ENCODE data around the gene CPZ.

The CPZ gene

GRCh38 chr4:8593264-8594096, 915 bp downstream of the CPZ start:
- DNase-seq (ENCODE audit: low read depth in 1 of 2, low spot score in 1 of 2): no peak

- no peak for DNase-seq (ENCODE audit: low read depth in 1 of 2, low spot score in 1 of 2)
These were observed 1.8 kb downstream of the CPZ start for GRCh38 chr4:8594097-8595038.

- DNase-seq (ENCODE audit: low read depth in 1 of 2, low spot score in 1 of 2): no peak
These were observed 2.9 kb downstream of the CPZ start for GRCh38 chr4:8595237-8596087.

- no peak for DNase-seq (ENCODE audit: low read depth in 1 of 2, low spot score in 1 of 2)
These were observed 4.3 kb downstream of the CPZ start for GRCh38 chr4:8596891-8597290.

- no peak for DNase-seq (ENCODE audit: low read depth in 1 of 2, low spot score in 1 of 2)
These were observed 4.8 kb downstream of the CPZ start for GRCh38 chr4:8597319-8597718.

GRCh38 chr4:8597791-8598190, 5.2 kb downstream of the CPZ start:
- DNase-seq (ENCODE audit: low read depth in 1 of 2, low spot score in 1 of 2): no peak

GRCh38 chr4:8598391-8599090, 6.0 kb downstream of the CPZ start:
- DNase-seq (ENCODE audit: low read depth in 1 of 2, low spot score in 1 of 2): no peak

- no peak for DNase-seq (ENCODE audit: low read depth in 1 of 2, low spot score in 1 of 2)
These were observed 6.5 kb downstream of the CPZ start for GRCh38 chr4:8599091-8599460.

- DNase-seq (ENCODE audit: low read depth in 1 of 2, low spot score in 1 of 2): no peak
These were observed 7.1 kb downstream of the CPZ start for GRCh38 chr4:8599657-8600056.

GRCh38 chr4:8600266-8600665, 7.7 kb downstream of the CPZ start:
- no peak for DNase-seq (ENCODE audit: low read depth in 1 of 2, low spot score in 1 of 2)

GRCh38 chr4:8600686-8601085, 8.1 kb downstream of the CPZ start:
- DNase-seq (ENCODE audit: low read depth in 1 of 2, low spot score in 1 of 2): no peak

GRCh38 chr4:8601086-8601485, 8.5 kb downstream of the CPZ start:
- DNase-seq (ENCODE audit: low read depth in 1 of 2, low spot score in 1 of 2): no peak

- no peak for DNase-seq (ENCODE audit: low read depth in 1 of 2, low spot score in 1 of 2)
These were observed 9.0 kb downstream of the CPZ start for GRCh38 chr4:8601556-8601955.

GRCh38 chr4:8602686-8603430, 10.3 kb downstream of the CPZ start:
- no peak for DNase-seq (ENCODE audit: low read depth in 1 of 2, low spot score in 1 of 2)

GRCh38 chr4:8603931-8604330, 11.4 kb downstream of the CPZ start:
- DNase-seq (ENCODE audit: low read depth in 1 of 2, low spot score in 1 of 2): no peak

GRCh38 chr4:8605289-8605688, 12.7 kb downstream of the CPZ start:
- no peak for DNase-seq (ENCODE audit: low read depth in 1 of 2, low spot score in 1 of 2)

- no peak for DNase-seq (ENCODE audit: low read depth in 1 of 2, low spot score in 1 of 2)
These were observed 13.9 kb downstream of the CPZ start for GRCh38 chr4:8606476-8606875.

- no peak for DNase-seq (ENCODE audit: low read depth in 1 of 2, low spot score in 1 of 2)
These were observed 14.4 kb downstream of the CPZ start for GRCh38 chr4:8606966-8607365.

GRCh38 chr4:8607603-8608481, 15.3 kb downstream of the CPZ start:
- DNase-seq (ENCODE audit: low read depth in 1 of 2, low spot score in 1 of 2): peak in 1 of 2 donors; percentile 17
